Measurements from ENCODE around the gene SIAH2.

The SIAH2 gene

DNA sequence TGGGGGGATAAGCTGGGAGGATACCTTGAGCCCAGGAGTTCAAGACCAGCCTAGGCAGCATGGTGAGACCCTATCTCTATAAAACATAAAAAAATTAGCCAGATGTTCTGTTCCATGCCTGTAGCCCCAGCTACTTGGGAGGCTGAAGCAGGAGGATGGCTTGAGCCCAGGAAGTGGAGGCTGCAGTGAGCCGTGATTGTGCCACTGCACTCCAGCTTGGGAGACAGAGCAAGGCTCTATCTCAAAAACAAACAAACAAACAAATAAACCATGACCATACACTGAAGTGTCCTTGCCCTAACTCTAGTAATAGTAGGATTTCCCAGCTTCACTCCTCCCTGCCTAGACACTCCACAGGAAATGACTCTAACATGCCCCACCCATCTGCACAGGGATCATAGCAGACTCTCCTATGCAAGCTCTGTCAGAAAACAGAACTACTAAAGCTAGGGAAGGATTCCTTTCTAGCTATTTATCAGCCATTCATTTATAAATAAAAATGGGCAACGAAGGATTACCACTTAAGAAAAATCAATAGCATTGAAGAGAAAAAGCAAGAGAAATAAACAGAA lies 63.8 kb downstream of the SIAH2 start:
- H3K27ac ChIP-seq (replicated peaks), result no peak overlapping the region
- no peak for DNase-seq (ENCODE audit: low read depth in 1 of 2, low spot score in 1 of 2)
- no peaks in the 10 kb centered on the region for H3K27me3 ChIP-seq (ENCODE audit: insufficient read depth, poor library complexity, severe bottlenecking)
- no peak overlapping the region for H3K4me3 ChIP-seq (replicated peaks; ENCODE audit: insufficient read depth, low read length)
- TF ChIP-seq GABPA (IDR thresholded peaks at IDR 0.05; ENCODE audit: low read depth) (no peak), POLR2AphosphoS5 (IDR thresholded peaks at IDR 0.05; ENCODE audit: low read depth) (no peak), SPI1 (IDR thresholded peaks at IDR 0.05; ENCODE audit: borderline replicate concordance, low read depth) (no peak)

- DNase-seq (ENCODE audit: low read depth in 1 of 2, low spot score in 1 of 2), result no peak
- no peak overlapping the region for H3K4me3 ChIP-seq (replicated peaks; ENCODE audit: insufficient read depth, low read length)
- H3K27me3 ChIP-seq (ENCODE audit: insufficient read depth, poor library complexity, severe bottlenecking), result no peaks in the 10 kb centered on the region
- TF ChIP-seq, protein P1, sequence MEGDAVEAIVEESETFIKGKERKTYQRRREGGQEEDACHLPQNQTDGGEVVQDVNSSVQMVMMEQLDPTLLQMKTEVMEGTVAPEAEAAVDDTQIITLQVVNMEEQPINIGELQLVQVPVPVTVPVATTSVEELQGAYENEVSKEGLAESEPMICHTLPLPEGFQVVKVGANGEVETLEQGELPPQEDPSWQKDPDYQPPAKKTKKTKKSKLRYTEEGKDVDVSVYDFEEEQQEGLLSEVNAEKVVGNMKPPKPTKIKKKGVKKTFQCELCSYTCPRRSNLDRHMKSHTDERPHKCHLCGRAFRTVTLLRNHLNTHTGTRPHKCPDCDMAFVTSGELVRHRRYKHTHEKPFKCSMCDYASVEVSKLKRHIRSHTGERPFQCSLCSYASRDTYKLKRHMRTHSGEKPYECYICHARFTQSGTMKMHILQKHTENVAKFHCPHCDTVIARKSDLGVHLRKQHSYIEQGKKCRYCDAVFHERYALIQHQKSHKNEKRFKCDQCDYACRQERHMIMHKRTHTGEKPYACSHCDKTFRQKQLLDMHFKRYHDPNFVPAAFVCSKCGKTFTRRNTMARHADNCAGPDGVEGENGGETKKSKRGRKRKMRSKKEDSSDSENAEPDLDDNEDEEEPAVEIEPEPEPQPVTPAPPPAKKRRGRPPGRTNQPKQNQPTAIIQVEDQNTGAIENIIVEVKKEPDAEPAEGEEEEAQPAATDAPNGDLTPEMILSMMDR (IDR thresholded peaks at IDR 0.05; ENCODE audit: insufficient read depth, low read length), result no peak
- TF ChIP-seq GABPA (IDR thresholded peaks at IDR 0.05; ENCODE audit: low read depth) (no peak), POLR2AphosphoS5 (IDR thresholded peaks at IDR 0.05; ENCODE audit: low read depth) (no peak), SPI1 (IDR thresholded peaks at IDR 0.05; ENCODE audit: borderline replicate concordance, low read depth) (no peak)
- TF ChIP-seq, protein P2, sequence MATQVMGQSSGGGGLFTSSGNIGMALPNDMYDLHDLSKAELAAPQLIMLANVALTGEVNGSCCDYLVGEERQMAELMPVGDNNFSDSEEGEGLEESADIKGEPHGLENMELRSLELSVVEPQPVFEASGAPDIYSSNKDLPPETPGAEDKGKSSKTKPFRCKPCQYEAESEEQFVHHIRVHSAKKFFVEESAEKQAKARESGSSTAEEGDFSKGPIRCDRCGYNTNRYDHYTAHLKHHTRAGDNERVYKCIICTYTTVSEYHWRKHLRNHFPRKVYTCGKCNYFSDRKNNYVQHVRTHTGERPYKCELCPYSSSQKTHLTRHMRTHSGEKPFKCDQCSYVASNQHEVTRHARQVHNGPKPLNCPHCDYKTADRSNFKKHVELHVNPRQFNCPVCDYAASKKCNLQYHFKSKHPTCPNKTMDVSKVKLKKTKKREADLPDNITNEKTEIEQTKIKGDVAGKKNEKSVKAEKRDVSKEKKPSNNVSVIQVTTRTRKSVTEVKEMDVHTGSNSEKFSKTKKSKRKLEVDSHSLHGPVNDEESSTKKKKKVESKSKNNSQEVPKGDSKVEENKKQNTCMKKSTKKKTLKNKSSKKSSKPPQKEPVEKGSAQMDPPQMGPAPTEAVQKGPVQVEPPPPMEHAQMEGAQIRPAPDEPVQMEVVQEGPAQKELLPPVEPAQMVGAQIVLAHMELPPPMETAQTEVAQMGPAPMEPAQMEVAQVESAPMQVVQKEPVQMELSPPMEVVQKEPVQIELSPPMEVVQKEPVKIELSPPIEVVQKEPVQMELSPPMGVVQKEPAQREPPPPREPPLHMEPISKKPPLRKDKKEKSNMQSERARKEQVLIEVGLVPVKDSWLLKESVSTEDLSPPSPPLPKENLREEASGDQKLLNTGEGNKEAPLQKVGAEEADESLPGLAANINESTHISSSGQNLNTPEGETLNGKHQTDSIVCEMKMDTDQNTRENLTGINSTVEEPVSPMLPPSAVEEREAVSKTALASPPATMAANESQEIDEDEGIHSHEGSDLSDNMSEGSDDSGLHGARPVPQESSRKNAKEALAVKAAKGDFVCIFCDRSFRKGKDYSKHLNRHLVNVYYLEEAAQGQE (IDR thresholded peaks at IDR 0.05; ENCODE audit: insufficient replicate concordance, low read depth), result no peak
- no peak overlapping the region for H3K27ac ChIP-seq (replicated peaks)
Observed at GRCh38 chr3:150697646-150698045, 65.3 kb downstream of the SIAH2 start.

DNA sequence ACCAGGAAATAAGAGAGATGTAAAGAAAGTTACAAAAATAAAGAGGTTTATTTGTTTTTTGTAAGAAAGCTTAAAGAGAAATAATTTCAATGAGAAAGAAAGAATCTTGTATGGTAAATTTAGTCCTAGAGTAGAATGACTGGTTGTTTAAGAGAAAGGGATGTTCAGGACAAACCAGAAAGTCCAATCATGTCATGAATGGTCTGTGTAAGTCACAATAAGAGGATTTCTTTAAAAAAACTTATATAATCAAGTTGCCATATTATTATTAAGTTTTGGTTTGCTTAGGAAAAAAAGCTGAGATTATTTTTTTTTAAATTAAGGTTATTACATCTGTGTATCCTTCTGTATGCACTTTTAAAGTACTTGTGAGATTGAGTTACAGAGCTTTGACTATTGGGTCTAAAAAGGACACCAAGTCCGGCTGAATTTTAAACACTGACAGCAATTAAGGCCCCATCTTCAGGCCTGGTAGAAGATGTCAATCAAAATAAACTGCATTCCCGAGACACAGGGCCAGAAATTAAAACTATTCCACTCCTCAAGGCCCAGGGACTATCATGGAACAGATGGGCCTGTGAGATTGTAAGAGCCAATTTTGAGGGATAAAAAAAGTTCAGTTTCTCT lies 71.4 kb downstream of the SIAH2 start:
- Histone ChIP-seq H3K27ac (replicated peaks) (no peak overlapping the region), H3K4me3 (replicated peaks; ENCODE audit: insufficient read depth, low read length) (no peak overlapping the region), H3K27me3 (ENCODE audit: insufficient read depth, poor library complexity, severe bottlenecking) (no peaks in the 10 kb centered on the region)
- no peak for DNase-seq (ENCODE audit: low read depth in 1 of 2, low spot score in 1 of 2)
- TF ChIP-seq POLR2AphosphoS5 (IDR thresholded peaks at IDR 0.05; ENCODE audit: low read depth), result no peak
- TF ChIP-seq GABPA (IDR thresholded peaks at IDR 0.05; ENCODE audit: low read depth), result no peak
- TF ChIP-seq, protein P2 (IDR thresholded peaks at IDR 0.05; ENCODE audit: insufficient replicate concordance, low read depth), result no peak
- no peak for TF ChIP-seq SPI1 (IDR thresholded peaks at IDR 0.05; ENCODE audit: borderline replicate concordance, low read depth)
- TF ChIP-seq, protein P1 (IDR thresholded peaks at IDR 0.05; ENCODE audit: insufficient read depth, low read length), result no peak
